Activated CD4-positive, alpha-beta T cell treated with anti-CD3 and anti-CD28 coated beads, Interleukin-2, amount 50 U/mL, for 1 hour (primary cell): ENCODE results near the gene FYTTD1.
A peak's percentile ranks its signal among the peaks of the same experiment; 100 is the strongest.

ENCODE experiments used
- DNase-seq: peaks from one replicate; pipeline ENCODE4 v3.0.0-alpha.2; 2020

The FYTTD1 gene

DNA sequence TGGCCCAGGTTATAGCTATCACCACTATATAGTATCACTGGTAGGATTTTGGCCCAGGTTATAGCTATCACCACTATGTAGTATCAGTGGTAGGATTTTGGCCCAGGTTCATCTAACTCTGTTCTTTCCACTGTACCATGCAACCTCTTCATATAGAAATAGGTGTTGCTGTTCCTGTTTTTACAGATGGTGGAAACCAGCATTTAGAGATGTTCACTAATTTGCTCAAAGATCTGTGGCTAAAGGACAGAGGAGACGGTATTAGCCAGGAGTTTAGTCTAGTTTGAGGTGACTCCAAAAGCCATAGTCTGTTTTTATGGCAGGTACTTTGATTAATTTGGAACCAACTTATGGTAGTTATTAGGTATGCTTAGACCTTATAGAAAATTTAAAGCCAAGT is 44.4 kb downstream of the FYTTD1 start:
- DNase-seq = no peak

DNA sequence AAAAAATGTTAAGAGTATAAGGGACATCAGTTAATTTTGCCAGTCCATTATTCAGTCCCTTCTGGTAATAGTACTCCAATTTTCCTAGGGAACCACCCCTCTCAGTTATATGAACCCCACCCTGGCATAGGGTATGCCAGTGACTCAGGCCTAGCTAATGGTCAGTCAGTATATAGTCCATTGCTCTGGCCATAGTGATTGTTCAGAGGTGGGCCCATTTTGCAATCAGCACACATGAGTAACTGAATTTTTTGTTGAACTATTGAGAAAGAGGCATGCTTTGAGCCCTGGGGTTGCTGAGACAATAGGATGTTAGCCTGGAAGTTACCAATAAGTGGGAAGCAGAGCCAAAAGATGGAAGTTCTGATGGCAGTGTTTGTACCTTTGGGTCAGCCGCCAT is 45.5 kb downstream of the FYTTD1 start:
- no peak for DNase-seq

DNA sequence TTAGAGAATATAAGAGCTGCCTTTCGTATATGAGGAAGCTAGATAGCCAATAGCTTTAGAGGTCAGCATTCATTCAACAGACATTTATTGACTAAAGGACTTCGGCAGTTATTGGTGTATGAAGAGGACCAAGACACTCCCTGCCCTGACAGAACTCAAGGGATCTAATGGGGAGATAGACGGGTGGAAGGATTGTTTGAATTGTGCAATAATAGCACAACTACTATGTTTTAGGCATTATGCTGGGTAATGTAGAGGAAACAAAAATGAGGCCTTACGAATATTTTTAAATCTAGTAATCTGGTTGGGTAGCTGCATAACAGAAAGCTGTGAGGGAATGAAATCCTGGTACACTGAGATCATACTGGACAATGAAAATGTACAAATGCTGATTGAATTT is 46.4 kb downstream of the FYTTD1 start:
- DNase-seq = no peak

DNA sequence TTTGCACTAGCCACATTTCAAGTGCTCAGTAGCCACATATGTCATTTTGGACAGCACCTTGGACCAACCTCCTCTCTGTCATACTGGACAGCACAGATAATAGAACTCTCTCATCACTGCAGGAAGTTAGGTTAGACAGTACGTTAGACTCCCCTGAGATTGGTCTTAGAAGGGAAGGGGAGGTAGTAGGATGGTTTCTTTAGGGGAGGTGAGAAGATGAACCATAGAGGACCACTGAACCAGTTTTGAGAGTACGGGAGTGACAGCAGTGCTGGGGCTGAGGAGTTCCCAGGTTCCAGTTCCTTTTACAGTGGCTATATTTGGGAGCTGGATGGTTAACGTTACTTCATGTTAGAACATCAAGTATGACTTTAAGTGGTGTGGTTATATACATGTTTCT is 49.2 kb downstream of the FYTTD1 start:
- DNase-seq = no peak

DNA sequence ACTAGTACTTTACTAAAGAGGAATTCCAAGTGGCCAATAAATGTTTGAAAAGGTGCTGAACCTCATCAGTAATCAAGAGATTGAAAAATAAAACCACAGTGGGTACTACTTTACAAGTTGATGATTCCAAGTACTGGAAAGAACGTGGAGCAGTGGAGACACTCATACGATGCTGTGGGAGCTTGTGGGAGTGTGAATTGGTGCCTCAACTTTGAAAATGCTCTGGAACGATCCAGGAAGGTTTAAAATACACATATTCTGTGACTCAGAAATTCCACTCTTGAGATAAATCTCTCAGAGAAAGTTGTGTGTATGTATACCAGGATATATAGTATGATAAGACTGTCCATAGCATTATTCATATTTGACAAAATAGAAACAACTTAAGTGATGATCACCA is 50.7 kb downstream of the FYTTD1 start:
- no peak for DNase-seq

DNA sequence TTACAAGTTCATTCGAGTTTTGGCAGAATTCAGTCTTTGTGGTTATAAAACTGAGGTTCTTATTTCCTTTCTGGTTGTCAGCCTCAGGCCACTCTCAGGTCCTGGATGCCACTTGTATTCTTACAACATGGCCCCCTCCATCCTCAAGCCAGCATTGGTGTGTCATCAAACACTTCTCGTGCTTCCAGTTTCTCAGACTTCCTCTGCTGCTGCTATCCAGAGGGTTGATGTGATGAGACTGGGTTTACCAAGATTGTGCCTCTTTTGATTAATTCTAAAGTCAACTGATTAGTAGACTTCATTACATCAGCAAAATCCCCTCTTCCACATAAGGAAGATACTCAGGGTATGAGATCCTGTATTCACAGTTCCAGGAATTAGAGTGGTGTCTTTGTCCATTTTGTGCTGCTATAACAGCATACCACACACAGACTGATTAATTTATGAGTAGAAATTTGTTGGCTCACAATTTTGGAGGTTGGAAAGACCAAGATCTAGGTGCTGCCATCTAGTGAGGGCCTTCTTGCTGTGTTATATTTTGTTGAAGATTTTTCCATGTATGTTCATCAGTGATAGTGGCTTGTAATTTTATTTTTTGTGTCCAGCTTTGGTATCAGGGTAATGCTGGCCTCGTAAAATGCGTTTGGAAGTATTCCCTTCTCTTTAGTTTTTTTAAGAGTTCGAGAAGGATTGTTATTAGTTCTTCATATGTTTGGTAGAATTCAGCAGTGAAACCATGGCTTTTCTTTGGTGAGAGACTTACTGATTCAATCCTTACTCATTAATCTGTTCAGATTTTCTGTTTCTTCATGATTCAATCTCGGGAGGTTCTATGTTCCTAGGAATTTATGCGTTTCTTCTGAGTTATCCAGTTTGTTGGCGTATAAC is 52.5 kb downstream of the FYTTD1 start:
- DNase-seq = peak; percentile 20

DNA sequence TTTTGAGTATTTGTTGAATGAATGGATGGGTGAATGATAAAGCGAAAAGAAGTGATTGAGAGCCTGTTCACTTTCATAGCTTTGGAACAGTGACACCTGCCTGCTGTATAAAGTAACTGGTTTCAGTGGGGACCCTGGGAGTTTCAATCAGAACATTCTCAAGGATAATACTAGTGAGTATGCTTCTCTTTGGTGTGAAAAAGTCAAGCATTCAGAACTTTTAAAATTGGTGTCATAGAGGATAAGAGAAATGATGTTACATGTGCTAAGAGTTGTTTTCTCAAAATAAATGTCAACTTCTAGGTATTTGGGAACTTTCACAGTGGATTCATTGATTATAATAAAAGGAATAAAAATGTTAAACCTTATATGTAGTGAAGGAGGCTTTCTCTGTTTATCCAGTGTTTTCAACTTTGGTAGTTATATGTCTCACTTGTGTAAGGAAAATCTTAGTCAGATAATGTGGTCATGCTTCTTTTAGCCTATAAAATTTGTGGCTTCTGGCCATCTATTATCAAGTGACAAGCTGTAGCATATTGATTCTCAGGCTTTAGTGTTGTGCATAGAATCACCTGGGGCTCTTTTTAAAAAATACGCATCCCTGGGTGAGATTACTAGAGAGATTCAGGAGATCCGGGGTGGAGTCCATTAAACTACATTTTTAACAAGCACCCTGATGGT is 53.2 kb downstream of the FYTTD1 start:
- no peak for DNase-seq

DNA sequence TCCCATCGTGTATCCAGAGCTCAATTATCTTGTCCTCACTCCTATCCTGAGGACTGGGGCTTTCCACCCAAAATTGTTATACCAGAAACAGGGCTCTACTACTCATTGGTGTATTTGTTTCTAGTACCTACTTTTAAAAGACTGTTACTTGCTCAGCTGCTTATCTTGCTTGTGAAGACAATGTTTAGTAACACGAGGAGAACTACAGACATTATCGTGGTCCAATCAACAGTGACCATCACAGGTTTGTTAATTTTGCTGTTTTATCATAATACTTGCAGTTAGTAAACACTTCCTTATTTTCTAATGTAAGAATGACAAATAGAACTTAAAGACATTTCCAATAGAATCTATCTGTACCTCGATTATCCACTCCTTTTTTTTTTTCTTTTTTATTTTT is 54.8 kb downstream of the FYTTD1 start:
- DNase-seq = no peak

DNA sequence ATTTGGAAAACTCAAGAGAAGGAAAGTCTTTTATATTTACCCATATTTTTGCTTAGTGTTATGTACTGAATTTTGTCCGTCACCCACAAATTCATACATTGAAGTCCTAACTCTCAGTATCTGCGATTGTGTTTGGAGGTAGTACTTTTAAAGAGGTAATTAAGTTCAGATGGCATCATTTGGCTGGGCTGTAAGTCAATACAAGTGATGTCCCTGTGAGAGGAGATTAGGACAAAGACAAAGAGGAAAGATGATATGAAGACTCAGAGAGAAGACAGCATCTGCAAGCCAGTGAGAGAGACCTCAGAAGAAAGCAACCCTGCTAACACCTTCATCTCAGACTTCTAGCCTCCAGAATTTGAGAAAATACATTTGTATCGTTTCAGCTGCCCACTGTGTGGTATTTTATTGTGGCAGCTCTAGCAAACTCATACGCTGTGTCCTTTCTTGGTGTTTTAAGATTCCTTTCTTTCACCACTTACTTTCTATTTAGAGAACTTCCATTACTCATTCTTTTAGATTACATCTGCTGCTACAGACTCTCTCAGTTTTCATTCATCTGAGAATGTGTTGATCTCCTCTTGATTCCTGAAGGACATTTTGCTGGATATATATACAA is 58.4 kb downstream of the FYTTD1 start:
- DNase-seq = no peak

DNA sequence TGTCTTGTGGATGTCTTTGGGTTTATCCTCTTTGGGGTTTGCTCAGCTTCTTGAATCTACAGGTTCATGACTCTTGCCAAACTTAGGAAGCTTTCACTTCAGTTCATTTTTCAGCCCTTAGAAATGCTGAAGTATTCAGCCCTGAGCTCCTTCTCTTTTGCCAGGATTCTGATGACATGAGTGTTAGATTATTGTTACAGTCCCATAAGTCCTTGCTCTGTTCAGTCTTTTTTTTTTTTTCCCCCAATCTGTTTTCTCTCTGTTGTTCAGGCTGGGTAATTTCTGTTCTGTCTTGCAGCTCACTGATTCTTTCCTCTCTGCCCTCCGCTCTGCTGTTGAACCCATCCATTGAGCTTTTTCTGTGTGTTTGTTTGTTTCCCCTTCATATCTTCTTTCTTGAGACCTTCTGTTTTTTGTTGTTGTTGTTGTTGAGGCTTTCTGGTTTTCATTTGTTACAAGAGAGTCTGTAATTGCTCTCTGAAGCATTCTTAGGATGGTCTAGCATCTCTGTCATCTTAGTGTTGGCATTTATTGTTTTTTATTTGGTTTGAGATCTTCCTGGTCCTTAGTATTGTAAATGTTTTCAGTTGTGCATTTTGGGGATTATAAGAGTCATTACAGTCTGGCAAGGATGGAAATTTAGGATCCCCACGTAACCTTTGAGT is 59.8 kb downstream of the FYTTD1 start:
- DNase-seq = no peak

DNA sequence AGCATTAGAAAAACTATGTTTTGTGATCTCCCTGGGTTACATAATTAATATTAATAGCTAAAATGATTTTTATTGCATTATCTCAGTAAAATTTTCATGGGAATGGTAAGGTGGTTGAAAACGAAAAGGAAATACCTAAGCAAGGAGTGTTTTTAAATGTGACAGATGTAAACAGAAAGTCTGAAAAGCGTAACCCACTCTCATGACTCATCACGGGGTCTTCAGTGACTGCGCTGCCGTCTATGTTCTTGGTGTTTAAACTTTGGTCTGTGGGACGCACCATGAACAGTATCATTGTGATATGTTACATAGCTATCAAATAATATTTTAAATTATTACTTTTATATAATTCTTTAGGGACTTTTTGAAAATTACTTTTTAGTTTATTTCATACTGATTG is 61.2 kb downstream of the FYTTD1 start:
- DNase-seq = no peak

DNA sequence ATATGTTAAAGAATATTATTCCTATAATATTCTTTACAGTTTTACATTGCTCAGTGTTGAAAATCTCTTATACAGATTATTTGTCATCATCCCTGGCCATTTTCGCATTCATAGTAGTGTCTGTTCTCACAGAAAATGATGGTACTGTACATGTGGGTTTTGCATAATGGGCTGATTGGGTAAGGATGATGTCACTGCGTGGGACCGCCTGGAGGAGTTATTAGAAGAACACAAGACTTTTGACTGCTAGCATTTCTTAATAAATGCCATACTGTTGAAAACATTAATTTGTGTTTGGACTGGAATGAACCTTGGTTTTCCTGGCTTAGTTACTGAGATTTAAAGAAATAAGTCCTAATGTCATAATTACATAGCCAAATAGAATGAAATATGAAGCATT is 61.7 kb downstream of the FYTTD1 start:
- no peak for DNase-seq

DNA sequence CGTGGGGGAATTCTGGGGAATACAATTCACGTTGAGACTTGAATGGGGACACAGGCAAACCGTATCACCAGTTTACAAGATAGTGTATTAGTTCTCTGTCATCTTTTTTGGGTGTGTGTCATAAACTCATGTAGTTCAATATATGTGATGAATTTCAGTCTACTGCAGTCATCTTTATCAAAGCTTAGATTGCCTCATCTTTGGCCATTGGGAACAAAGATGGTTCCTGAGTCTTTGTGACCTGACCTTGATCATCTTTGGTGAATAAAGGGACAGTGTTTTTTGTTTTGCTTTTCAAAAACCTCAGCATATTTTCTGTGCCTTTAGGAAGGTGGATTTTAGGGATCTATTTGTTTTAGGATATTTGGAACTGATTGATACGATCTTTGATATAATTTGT is 64.7 kb downstream of the FYTTD1 start:
- no peak for DNase-seq

DNA sequence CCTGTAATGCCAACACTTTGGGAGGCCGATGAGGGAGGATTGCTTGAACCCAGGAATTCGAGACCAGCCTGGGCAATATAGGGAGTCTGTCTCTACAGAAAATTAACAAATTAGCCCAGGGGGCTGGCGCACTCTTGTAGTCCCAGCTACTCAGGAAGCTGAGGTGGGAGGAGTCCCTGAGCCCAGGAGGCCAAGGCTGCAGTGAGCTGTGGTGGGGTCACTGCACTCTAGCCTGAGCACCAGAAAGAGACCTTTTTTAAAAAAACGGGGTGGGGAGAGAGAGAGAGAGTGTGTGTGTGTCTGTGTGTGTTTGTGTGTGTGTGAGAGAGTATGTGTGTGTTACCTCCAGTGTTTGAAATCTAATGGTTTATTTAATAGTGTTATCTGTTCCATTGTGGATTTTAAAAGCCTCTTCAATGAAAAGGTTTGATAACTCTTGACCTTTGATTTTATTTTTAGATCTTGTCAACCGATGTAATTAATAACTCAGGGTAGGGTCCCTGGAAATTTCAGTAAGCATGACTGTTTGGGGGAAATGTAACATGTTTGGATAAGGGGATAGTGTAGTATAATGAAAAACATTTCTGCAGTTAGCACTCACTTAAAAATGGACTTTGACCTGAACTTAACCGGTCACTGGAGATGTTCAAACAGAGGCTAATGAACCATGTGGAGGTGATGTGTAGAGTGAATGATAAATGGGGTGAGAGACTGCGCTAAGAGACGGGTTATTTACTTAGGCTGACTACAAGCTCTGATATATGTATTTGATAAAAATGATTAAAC is 71.1 kb downstream of the FYTTD1 start:
- no peak for DNase-seq

DNA sequence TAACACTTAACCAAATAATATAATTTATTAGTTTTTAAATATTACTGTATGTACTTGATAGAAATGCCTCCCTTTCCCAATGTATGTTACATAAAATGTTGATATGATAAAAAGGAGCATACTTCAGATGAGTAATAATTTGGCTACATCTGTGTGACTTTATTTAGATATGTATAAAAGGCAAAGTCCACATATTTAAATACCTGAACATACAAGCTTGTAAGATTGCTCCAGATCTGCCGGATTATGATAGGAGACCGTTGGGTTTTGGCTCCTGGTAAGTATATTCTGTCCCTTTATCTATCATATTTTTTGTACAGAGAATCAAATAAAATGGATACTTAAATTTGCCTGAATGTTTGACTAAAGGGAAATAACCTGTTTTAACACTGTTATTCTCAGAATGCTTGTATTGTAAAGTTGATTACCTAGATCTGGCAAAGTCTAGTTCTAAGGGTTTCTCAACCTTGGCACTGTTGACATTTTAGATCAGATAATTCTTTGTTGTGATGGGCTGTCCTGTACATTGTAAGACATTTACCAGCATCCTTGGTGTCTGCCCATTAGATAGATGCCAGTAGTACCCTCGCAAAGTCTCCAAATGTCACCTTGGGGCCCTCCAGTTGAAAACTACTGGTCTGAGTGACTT is 79.8 kb downstream of the FYTTD1 start:
- DNase-seq = no peak

DNA sequence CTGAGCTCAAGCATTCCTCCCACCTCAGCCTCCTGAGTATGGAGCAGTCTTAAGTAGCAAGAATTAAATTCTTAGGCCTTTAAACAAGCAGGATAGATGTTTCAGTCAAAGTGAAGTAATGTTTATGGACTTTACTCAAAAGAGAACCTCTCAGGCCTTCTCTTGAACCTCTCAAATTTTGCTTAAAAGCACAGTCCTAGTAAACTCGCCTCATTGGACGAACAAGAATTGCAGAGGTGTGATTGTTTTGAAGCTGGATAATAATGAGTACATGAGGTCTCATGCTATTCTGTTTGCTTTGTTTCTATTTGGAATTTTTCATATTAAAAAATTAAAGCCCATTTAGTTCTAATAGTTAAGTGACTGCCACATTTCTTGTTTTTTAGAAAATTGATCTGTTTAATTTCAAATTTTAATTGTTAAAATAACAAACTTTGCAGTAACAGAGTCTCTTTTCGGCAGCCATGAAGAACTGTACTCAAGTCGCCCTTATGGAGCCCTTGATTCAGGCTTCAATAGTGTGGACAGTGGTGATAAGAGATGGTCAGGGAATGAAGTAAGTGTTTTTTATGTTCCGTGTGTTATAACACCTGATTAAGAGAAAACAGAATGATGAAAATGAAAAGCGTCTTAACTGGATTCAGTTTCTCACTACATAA is 80.8 kb downstream of the FYTTD1 start:
- DNase-seq = no peak

DNA sequence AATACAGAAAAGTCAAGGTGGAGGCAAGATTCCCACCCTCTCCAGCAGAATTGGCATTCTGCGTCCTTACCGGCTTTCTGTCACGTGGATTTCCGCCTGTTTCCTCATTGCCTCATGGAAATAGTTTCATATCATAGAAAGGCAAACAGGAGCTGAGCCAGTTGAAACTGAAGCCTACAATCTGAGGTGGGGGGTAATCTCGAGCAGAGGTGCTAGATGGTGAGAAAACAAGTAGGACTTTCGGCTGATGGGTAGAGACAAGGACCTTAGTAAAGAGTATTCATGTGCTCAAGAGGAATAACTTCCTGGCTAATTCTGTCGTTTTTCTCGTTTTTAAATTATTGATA is 81.3 kb downstream of the FYTTD1 start:
- no peak for DNase-seq

DNA sequence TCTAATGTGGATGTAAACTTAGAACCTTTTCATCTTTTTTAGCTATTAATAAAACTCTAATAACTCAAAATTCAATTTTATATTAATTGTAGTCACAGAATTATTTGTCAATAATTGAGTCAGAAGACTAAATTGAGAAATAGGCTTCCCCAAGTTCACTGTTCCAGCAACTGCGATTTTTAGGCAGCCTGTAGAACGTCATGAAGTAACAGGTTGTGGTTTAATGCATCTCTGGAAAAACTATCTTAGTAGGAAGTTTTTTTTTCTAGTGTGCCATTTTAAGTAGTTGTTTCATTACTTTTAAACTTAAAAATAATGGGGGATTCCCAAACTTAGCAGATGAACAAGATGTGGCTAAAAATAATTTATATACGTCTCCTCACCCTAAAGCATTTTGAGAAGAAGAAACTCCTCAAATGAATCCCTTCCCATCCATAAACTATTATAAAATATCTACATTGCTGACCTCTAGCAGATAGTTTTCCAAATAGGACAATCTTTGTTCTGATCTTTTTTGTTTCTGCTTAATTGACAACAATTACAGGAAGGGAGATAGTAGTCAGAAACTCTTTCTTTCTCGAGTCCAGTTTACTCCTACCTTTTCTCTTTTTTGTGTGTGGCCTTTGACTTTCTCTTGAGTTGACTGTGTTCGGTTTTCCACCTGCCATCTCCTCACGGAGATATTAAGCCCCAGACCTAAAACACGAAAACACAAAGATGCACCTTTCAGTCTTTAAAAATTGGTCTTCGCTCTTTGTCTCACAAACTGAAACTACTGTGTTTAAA is 84.4 kb downstream of the FYTTD1 start:
- no peak for DNase-seq

DNA sequence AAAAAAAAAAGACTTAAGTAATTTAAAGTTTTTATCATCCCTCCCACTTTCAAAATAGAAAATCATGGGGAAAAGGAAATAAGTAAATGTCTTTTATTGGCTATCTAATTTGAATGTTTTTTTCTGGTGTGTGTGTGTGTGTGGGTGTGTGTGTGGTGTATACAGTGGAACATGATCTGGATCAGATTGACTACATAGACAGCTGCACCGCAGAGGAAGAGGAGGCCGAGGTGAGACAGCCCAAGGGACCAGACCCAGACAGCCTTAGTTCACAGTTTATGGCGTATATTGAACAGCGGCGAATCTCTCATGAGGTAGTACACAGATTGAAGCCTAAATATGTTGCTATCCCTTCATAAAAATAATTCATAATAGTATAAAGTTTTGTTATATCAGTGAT is 85.8 kb downstream of the FYTTD1 start:
- DNase-seq = no peak

DNA sequence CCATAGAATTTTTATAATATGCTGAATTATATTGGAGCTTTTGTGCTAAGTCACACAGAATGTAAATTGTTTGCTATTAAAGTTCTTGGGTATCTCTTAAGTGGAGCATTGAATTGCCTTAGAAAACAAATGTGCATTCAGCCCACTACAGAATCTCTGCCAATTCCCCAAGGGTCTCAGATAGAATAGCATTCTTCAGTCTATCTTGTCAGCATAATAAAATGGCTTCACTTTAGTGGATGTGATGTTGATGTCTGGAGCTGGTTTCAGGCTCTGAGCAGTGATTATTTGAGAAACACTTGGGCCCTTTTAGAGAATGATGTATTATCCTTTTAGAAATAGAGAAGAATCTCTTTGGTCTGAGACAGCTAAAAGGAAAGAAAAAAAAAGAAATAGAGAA is 86.6 kb downstream of the FYTTD1 start:
- no peak for DNase-seq
